Measurements from ENCODE around the gene TSFM. TPM values are rescaled to one million over a fixed set of nuclear protein-coding genes. Genes with fewer than 3 reads are reported as not detected.

The TSFM gene
- total RNA-seq, 1 donor from 2014 or later: 24.3 TPM

- H3K9me3 ChIP-seq: no peaks in the 10 kb centered on the region
- peak; percentile 59 for ATAC-seq
- H3K27ac ChIP-seq: no peak overlapping the region
- peak; percentile 72 for DNase-seq
- H3K4me1 ChIP-seq: peaks cover 27% of the 10 kb centered on the region
- no peak for TF ChIP-seq CTCF (IDR thresholded peaks at IDR 0.05)
- H3K4me3 ChIP-seq: peak overlapping the region; percentile 54
- H3K36me3 ChIP-seq: peaks cover 13% of the 10 kb centered on the region
- intact Hi-C loops (cut with DNase I): no loop called here
- H3K27me3 ChIP-seq: peaks cover 46% of the 10 kb centered on the region
Observed at GRCh38 chr12:57764662-57765002, 18.0 kb upstream of the TSFM start.

- no peaks in the 10 kb centered on the region for H3K9me3 ChIP-seq
Observed at GRCh38 chr12:57765003-57765697, 17.4 kb upstream of the TSFM start.

GRCh38 chr12:57765698-57766463 is 16.7 kb upstream of the TSFM start:
- Histone ChIP-seq H3K27ac (no peak overlapping the region), H3K36me3 (peaks cover 24% of the 10 kb centered on the region), H3K9me3 (no peaks in the 10 kb centered on the region), H3K4me1 (peaks cover 31% of the 10 kb centered on the region), H3K27me3 (peaks cover 46% of the 10 kb centered on the region), H3K4me3 (peak overlapping the region; percentile 54)
- intact Hi-C loops (cut with DNase I): no loop called here
- DNase-seq (no peak), ATAC-seq (peak; percentile 21)
- TF ChIP-seq CTCF (IDR thresholded peaks at IDR 0.05): no peak

More at GRCh38 chr12:57765003-57765697, 17.4 kb upstream of the TSFM start:
- Histone ChIP-seq H3K4me1 (peaks cover 27% of the 10 kb centered on the region), H3K27ac (no peak overlapping the region), H3K36me3 (peaks cover 16% of the 10 kb centered on the region), H3K4me3 (peak overlapping the region; percentile 54), H3K27me3 (peaks cover 46% of the 10 kb centered on the region)
- DNase-seq: peak; percentile 79
- intact Hi-C loops (cut with DNase I): no loop called here
- peak; percentile 36 for TF ChIP-seq CTCF (IDR thresholded peaks at IDR 0.05)
- ATAC-seq: peak; percentile 64

GRCh38 chr12:57766464-57767304 is 15.9 kb upstream of the TSFM start, which contains the start of gene CYP27B1:
TSS of gene CYP27B1 (minus strand) at chr12:57767078. CDS start at chr12:57767041, 37 bp downstream.
- Histone ChIP-seq H3K27ac (no peak within 1 kb of the TSS), H3K9me3 (no peaks in the 10 kb centered on the region), H3K4me3 (peak within 1 kb of the TSS; percentile 54), H3K4me1 (peaks cover 37% of the 10 kb centered on the region), H3K27me3 (peaks cover 46% of the 10 kb centered on the region), H3K36me3 (peaks cover 24% of the 10 kb centered on the region)
- DNase-seq (peak; percentile 77), ATAC-seq (peak; percentile 21)
- intact Hi-C loops (cut with DNase I): no loop called here
- TF ChIP-seq CTCF (IDR thresholded peaks at IDR 0.05): no peak

- no peak for ATAC-seq
- no peak overlapping the region for H3K4me3 ChIP-seq
- no peak for TF ChIP-seq CTCF (IDR thresholded peaks at IDR 0.05)
- intact Hi-C loops (cut with DNase I): no loop called here
- H3K4me1 ChIP-seq: peaks cover 37% of the 10 kb centered on the region
- H3K27ac ChIP-seq: no peak overlapping the region
- peaks cover 44% of the 10 kb centered on the region for H3K27me3 ChIP-seq
- DNase-seq: no peak
- no peaks in the 10 kb centered on the region for H3K9me3 ChIP-seq
- H3K36me3 ChIP-seq: peaks cover 24% of the 10 kb centered on the region
Observed at GRCh38 chr12:57767305-57767698, 15.3 kb upstream of the TSFM start.
